SJCRH30 (cell line): ENCODE measurements around the gene PSME2. TPM values are rescaled to one million over a fixed set of nuclear protein-coding genes. Genes with fewer than 3 reads are reported as not detected.

Source experiments
- DNase-seq, 2 experiments: peaks; one replicate each; pipeline ENCODE4 v3.0.0-alpha.2; 2015 to 2020
- H3K27ac ChIP-seq: fragments of 250-450 bp; sonication (Bioruptor Pico); 2 replicates; pipeline ENCODE4 v1.5.1; 2020; ENCODE audit warnings: mild to moderate bottlenecking, moderate library complexity
- H3K27me3 ChIP-seq: fragments of 250-450 bp; sonication (Bioruptor Pico); 2 replicates; pipeline ENCODE4 v1.5.1; 2020; ENCODE audit warnings: mild to moderate bottlenecking, moderate library complexity
- H3K36me3 ChIP-seq: fragments of 250-450 bp; sonication (Bioruptor Pico); 2 replicates; pipeline ENCODE4 v1.5.1; 2020; ENCODE audit warnings: mild to moderate bottlenecking, moderate library complexity
- H3K4me1 ChIP-seq: fragments of 250-450 bp; sonication (Bioruptor Pico); 2 replicates; pipeline ENCODE4 v1.5.1; 2020; ENCODE audit warnings: mild to moderate bottlenecking, moderate library complexity
- H3K4me3 ChIP-seq: fragments of 250-450 bp; sonication (Bioruptor Pico); 2 replicates; pipeline ENCODE4 v1.5.1; 2020; ENCODE audit warnings: mild to moderate bottlenecking, moderate library complexity
- H3K9me3 ChIP-seq: fragments of 250-450 bp; sonication (Bioruptor Pico); replicated peaks from 2 replicates; pipeline ENCODE4 v1.5.1; 2020; ENCODE audit warnings: mild to moderate bottlenecking, moderate library complexity
- total RNA-seq: library from RNA; depleted of rRNA; stranded (reverse); fragments of >200 nt; shearing (Covaris generic); gene quantifications from 2 replicates; pipeline ENCODE4 v1.2.3, GENCODE V29; 2014

The PSME2 gene
- total RNA-seq, 1 experiment from 2014 or later, result 237 TPM

GRCh38 chr14:24137529-24138395 is 8.6 kb downstream of the PSME2 start:
- Histone ChIP-seq H3K36me3 (peaks cover 35% of the 10 kb centered on the region), H3K4me1 (peaks cover 19% of the 10 kb centered on the region; the same call in 1 of the 2 replicates), H3K4me3 (no peak overlapping the region), H3K27ac (no peak overlapping the region), H3K27me3 (no peaks in the 10 kb centered on the region), H3K9me3 (no peaks in the 10 kb centered on the region)
- no peak for DNase-seq

GRCh38 chr14:24136684-24137528 is 9.5 kb downstream of the PSME2 start:
- no peaks in the 10 kb centered on the region for H3K9me3 ChIP-seq
- DNase-seq, result peak in 1 of 2 experiments; percentile 38
- peaks cover 19% of the 10 kb centered on the region; the same call in 1 of the 2 replicates for H3K4me1 ChIP-seq
- H3K36me3 ChIP-seq, result peaks cover 37% of the 10 kb centered on the region
- H3K27me3 ChIP-seq, result no peaks in the 10 kb centered on the region
- H3K4me3 ChIP-seq, result peak overlapping the region; percentile 83
- peak overlapping the region; percentile 52; the same call in 1 of the 2 replicates for H3K27ac ChIP-seq

DNA sequence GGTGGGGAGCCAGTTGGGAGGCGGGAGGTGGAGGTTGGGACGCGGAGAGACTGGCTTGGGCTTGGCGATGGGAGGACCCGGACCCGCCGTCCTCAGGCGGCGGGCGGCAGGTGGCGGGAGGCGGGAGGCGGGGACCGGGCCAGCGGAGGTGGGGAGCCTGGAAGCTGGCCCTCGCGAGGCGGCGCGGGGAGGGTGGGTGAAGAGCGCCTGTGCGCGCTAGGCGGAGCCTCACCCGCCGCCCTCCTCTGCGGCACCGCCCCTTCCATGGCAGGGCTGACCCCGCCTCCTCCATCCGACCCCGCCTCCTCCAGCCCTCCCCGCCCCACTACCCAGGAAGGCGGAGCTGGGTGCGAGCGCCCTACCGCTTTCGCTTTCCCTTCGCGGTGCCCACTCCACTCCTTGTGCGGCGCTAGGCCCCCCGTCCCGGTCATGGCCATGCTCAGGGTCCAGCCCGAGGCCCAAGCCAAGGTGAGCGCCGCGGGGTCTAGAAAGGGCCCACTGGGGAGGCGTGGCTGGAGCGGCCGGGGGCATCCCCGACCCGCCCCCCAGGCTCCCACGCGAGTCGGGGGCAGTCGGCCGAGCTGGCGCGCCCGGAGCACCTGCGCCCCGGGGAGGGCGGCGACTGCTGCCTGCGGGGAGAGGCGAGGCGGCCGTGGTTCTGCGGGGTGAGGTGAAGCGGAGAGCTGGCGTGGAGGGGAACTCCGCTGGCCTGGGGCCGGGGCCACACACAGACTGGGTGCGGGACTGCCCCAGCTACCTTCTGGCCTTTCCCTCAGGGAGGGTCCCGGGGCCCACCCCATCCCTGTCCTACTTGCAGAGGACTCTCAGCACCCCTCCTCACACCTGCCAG is 10.4 kb downstream of the PSME2 start, which contains the start of gene PSME1:
Gene PSME1 (plus strand): TSS at position 361 of the 850 bp plus-strand sequence. CDS start 69 bp downstream, at position 430.
- H3K36me3 ChIP-seq, result peaks cover 41% of the 10 kb centered on the region
- H3K4me1 ChIP-seq, result peaks cover 19% of the 10 kb centered on the region; the same call in 1 of the 2 replicates
- DNase-seq, result peak; percentile 93 to 95
- H3K9me3 ChIP-seq, result no peaks in the 10 kb centered on the region
- peak within 1 kb of the TSS; percentile 52; the same call in 1 of the 2 replicates for H3K27ac ChIP-seq
- no peaks in the 10 kb centered on the region for H3K27me3 ChIP-seq
- H3K4me3 ChIP-seq, result peak within 1 kb of the TSS; percentile 83

GRCh38 chr14:24135584-24135833 is 10.9 kb downstream of the PSME2 start:
- no peak for DNase-seq
- H3K27me3 ChIP-seq, result no peaks in the 10 kb centered on the region
- H3K9me3 ChIP-seq, result no peaks in the 10 kb centered on the region
- H3K36me3 ChIP-seq, result peaks cover 41% of the 10 kb centered on the region
- peak overlapping the region; percentile 83 for H3K4me3 ChIP-seq
- H3K27ac ChIP-seq, result peak overlapping the region; percentile 3; the same call in 1 of the 2 replicates
- peaks cover 24% of the 10 kb centered on the region for H3K4me1 ChIP-seq

- Histone ChIP-seq H3K9me3 (no peaks in the 10 kb centered on the region), H3K36me3 (peaks cover 28% of the 10 kb centered on the region), H3K4me1 (peaks cover 24% of the 10 kb centered on the region), H3K27me3 (no peaks in the 10 kb centered on the region), H3K4me3 (no peak overlapping the region), H3K27ac (no peak overlapping the region)
- no peak for DNase-seq
Observed at GRCh38 chr14:24133735-24134134, 12.7 kb downstream of the PSME2 start.

DNA sequence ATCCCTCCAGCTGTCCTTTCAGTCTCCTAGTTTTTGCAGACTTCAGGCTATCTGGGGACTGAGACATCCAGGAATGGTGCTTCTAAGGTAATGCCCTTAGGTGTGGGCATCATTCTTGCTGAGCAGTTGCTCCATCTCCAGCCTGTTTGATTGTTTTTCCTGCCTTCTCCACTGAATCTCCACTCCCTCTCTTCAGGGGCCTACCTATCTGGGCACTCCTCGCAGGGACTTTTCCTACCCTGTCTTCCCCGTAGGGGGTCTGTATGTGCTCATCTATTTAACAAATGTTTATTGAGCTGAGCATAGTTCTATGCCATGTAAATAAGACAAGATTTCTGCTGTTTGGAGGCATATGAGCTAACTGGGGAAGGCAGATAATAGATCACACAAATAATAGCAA is 13.4 kb downstream of the PSME2 start:
- Histone ChIP-seq H3K9me3 (no peaks in the 10 kb centered on the region), H3K4me3 (peak overlapping the region; percentile 94), H3K36me3 (peaks cover 20% of the 10 kb centered on the region), H3K27ac (no peak overlapping the region; the same call in 1 of the 2 replicates), H3K4me1 (peaks cover 24% of the 10 kb centered on the region), H3K27me3 (no peaks in the 10 kb centered on the region)
- no peak for DNase-seq

GRCh38 chr14:24132061-24132685 is 14.2 kb downstream of the PSME2 start:
- Histone ChIP-seq H3K36me3 (peaks cover 12% of the 10 kb centered on the region), H3K4me3 (peak overlapping the region; percentile 94), H3K4me1 (peaks cover 24% of the 10 kb centered on the region), H3K9me3 (no peaks in the 10 kb centered on the region), H3K27ac (peak overlapping the region; percentile 98), H3K27me3 (no peaks in the 10 kb centered on the region)
- peak; percentile 64 to 67 for DNase-seq

- Histone ChIP-seq H3K36me3 (peaks cover 12% of the 10 kb centered on the region), H3K27me3 (no peaks in the 10 kb centered on the region), H3K9me3 (no peaks in the 10 kb centered on the region), H3K4me3 (peak overlapping the region; percentile 94), H3K27ac (peak overlapping the region; percentile 98), H3K4me1 (peaks cover 24% of the 10 kb centered on the region)
- DNase-seq, result no peak
Observed at GRCh38 chr14:24131549-24131966, 14.9 kb downstream of the PSME2 start.

GRCh38 chr14:24130717-24131548 is 15.5 kb downstream of the PSME2 start:
- Histone ChIP-seq H3K4me3 (peak overlapping the region; percentile 94), H3K27ac (peak overlapping the region; percentile 98), H3K36me3 (peaks cover 12% of the 10 kb centered on the region), H3K9me3 (no peaks in the 10 kb centered on the region), H3K27me3 (no peaks in the 10 kb centered on the region), H3K4me1 (peaks cover 24% of the 10 kb centered on the region)
- peak; percentile 98 to 99 for DNase-seq

- Histone ChIP-seq H3K36me3 (peaks cover 12% of the 10 kb centered on the region), H3K27me3 (no peaks in the 10 kb centered on the region), H3K9me3 (no peaks in the 10 kb centered on the region), H3K27ac (peak within 1 kb of the TSS; percentile 98), H3K4me1 (peaks cover 22% of the 10 kb centered on the region), H3K4me3 (peak within 1 kb of the TSS; percentile 94)
- DNase-seq, result peak in 1 of 2 experiments; percentile 52
Observed at GRCh38 chr14:24130380-24130716, 16.1 kb downstream of the PSME2 start, which contains the start of gene FITM1. FITM1 (plus strand) TSS chr14:24130659; CDS start chr14:24131564, 905 bp downstream.

GRCh38 chr14:24129410-24129998 is 16.9 kb downstream of the PSME2 start:
- no peak overlapping the region for H3K4me3 ChIP-seq
- peak overlapping the region; percentile 98; the same call in 1 of the 2 replicates for H3K27ac ChIP-seq
- no peaks in the 10 kb centered on the region for H3K9me3 ChIP-seq

DNA sequence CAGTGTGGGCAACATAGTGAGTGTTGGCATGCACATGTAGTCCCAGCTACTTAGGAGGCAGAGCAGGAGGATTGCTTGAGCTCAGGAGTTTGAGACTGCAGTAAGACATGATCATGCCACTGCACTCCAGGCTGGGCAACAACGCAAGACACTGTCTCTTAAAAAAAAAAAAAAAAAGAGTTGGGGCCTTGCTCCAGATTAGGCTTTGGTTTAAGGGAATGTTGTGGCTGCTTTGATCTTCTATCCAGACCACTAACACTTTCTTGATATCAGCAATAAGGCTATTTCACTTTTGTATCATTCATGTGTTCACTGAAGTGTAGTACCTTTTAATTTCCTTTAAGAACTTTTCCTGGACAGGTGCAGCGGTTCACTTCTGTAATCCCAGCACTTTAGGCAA is 18.7 kb downstream of the PSME2 start:
- Histone ChIP-seq H3K36me3 (peaks cover 8% of the 10 kb centered on the region), H3K4me1 (peaks cover 13% of the 10 kb centered on the region), H3K27me3 (no peaks in the 10 kb centered on the region), H3K4me3 (no peak overlapping the region), H3K9me3 (no peaks in the 10 kb centered on the region), H3K27ac (no peak overlapping the region)
- no peak for DNase-seq

More at GRCh38 chr14:24129410-24129998, 16.9 kb downstream of the PSME2 start:
- Histone ChIP-seq H3K4me1 (peaks cover 18% of the 10 kb centered on the region), H3K36me3 (peaks cover 12% of the 10 kb centered on the region), H3K27me3 (no peaks in the 10 kb centered on the region)
- DNase-seq, result no peak

GRCh38 chr14:24126939-24127338 is 19.5 kb downstream of the PSME2 start:
- Histone ChIP-seq H3K27ac (no peak overlapping the region), H3K4me1 (peaks cover 13% of the 10 kb centered on the region), H3K4me3 (no peak overlapping the region), H3K36me3 (peaks cover 9% of the 10 kb centered on the region), H3K9me3 (no peaks in the 10 kb centered on the region), H3K27me3 (no peaks in the 10 kb centered on the region)
- DNase-seq, result no peak
